K562 (cell line): ENCODE measurements around the gene CDCA5.
A peak's percentile ranks its signal among the peaks of the same experiment; 100 is the strongest.

Experiments used
- CUX1 ChIP-seq: fragments of 200-800 bp; sonication (Bioruptor generic); IDR thresholded peaks from 2 replicates; pipeline ENCODE4 v1.6.1; 2016; ENCODE audit warnings: missing genetic modification characterization, missing compliant biosample characterization
- MAX ChIP-seq: sonication (generic); formaldehyde crosslinking; IDR thresholded peaks from 2 replicates; pipeline ENCODE4 v1.9.0; 2022; ENCODE audit warnings: mild to moderate bottlenecking, missing genetic modification reagents

- TF ChIP-seq MAX (CRISPR knock-in tag) (peak; percentile 80), CUX1 (CRISPR knock-in tag) (no peak)
Measured at GRCh38 chr11:65083834-65084597, at the start of gene CDCA5, which contains the start of gene ZFPL1.
